HFF-Myc (cell line): ENCODE measurements around the gene TMC8.

ENCODE experiments used
- DNase-seq: peaks from one replicate; pipeline ENCODE4 v3.0.0-alpha.2; 2011; ENCODE audit warnings: low read depth; ENCODE audit errors: extremely low read depth
- H3K4me3 ChIP-seq: replicated peaks from 2 replicates; pipeline ENCODE4 v1.5.1; 2011; ENCODE audit warnings: low read depth, mild to moderate bottlenecking, control low read depth, low read length
- CTCF ChIP-seq: IDR thresholded peaks from 2 replicates; pipeline ENCODE4 v1.5.1; 2012; ENCODE audit warnings: mild to moderate bottlenecking, low read depth, low read length, control low read depth; ENCODE audit errors: missing control alignments

Gene TMC8

DNA sequence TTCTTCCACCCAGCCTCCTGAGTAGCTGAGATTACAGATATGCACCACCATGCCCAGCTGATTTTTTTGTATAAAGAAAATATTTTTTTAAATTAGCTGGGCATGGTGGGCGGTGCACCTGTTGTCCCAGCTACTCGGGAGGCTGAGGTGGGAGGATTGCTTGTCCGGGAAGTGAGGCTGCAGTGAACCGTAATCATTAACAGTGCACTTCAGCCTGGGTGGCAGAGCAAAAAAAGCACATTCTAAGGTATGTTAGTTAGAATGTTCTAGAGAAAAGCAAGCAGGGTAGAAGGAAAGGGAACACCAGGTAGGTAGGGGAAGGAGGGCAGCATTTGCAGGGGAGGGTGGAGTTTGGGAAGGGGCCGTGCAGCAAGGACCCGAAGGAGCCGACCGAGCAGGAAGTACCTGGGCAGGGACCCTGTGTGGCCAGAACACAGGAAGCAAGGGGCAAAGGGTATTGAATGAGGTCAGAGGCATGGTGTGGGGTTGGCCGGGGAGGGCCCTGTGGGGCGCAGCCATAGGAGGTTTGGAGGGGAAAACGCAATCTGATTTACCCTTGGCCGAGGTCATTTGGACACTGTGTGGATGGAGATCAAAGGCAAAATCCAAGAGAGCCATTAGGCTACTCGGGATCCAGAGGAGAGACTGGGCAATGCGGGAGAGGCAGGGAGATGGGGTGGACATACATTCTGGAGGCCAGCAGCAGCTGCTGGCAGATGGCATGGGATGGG lies 17.9 kb downstream of the TMC8 start:
- TF ChIP-seq CTCF, result no peak
- DNase-seq, result no peak
- no peak overlapping the region for H3K4me3 ChIP-seq

DNA sequence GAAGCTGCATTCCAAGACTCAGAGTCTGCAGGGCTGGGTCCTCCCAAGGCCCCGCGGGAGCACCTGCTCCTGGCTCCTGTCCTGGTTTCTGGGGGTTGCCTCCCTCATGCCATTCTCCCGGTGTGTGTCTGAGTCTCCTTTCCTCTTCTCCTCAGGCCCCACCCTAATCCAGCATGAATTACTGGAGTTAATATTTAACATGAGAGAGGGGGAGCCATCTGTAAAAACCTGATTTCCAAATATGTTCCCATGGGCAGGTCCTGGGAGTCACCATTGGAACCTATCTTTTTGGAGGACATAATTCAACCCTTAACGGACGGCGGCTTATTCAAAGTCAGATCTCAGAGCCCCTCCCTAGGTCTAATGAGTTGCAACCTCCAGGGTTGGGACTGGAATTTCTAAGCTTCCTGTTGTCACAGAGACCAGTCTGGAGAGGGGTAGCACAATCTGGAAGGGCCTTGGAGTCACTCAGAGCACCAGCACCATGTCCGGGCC lies 21.0 kb downstream of the TMC8 start:
- DNase-seq, result no peak
- no peak overlapping the region for H3K4me3 ChIP-seq
- TF ChIP-seq CTCF, result no peak

DNA sequence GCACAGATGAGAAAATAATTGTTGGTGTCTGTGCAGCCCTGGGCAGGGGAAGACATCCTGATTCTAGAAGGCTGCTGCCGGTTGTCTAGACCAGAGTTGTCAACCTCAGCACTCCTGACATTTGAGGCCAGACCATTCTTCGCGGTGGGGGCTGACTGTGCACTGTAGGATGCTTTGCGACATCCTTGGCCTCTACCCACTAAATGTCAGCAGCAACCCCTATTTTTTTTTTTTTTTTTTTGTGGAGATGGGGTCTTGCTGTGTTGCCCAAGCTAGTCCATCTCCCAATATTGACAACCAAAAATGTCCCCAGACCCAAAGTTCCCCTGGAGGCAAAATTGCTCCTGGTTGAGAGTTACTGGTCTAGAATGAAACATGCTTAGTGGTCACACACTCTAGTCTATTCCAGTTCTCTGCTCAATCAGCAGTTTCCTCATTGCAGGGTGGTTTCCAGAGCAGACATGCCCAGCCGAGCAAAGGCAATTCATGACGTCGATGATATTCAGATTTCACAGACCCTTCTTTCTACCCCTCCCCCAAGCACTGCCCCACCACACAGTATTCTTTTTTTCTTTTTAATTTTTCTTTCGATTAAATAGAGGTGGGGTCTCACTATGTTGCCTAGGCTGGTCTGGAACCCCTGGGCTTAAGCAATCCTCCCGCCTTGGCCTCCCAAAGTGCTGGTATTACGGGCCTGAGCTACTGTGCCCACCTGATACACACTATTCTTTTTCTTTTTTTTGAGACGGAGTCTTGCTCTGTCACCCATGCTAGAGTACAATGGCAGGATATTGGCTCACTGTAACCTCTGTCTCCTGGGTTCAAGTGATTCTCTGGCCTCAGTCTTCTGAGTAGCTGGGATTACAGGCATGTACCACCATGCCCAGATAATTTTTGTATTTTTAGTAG lies 24.6 kb downstream of the TMC8 start:
- no peak overlapping the region for H3K4me3 ChIP-seq
- no peak for TF ChIP-seq CTCF
- no peak for DNase-seq

DNA sequence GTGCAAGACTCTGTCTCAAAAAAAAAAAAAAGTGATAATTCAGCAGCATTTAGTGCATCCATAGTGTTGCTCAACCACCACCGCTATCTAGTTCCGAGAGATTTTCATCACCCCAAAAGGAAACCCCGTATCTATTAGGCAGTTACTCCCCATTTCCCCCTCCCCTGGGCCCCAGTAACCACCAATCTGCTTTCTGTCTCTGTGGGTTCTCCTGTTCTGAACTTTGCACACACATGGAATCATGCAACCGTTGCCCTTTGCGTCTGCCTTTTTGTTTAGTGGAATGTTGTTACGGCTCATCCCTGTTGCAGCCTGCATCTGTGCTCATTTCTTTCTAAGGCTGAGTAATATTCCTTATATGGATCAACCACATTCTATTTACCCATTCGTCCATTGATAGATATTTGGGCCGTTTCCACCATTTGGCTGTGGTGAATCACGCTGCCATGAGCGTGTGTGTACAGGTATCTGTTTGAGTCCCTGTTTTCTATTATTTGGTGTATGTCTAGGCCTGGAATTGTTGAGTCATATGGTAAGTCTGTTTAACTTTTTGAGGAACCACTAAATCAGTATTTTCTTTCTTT lies 29.1 kb downstream of the TMC8 start:
- TF ChIP-seq CTCF, result no peak
- no peak for DNase-seq
- H3K4me3 ChIP-seq, result no peak overlapping the region

DNA sequence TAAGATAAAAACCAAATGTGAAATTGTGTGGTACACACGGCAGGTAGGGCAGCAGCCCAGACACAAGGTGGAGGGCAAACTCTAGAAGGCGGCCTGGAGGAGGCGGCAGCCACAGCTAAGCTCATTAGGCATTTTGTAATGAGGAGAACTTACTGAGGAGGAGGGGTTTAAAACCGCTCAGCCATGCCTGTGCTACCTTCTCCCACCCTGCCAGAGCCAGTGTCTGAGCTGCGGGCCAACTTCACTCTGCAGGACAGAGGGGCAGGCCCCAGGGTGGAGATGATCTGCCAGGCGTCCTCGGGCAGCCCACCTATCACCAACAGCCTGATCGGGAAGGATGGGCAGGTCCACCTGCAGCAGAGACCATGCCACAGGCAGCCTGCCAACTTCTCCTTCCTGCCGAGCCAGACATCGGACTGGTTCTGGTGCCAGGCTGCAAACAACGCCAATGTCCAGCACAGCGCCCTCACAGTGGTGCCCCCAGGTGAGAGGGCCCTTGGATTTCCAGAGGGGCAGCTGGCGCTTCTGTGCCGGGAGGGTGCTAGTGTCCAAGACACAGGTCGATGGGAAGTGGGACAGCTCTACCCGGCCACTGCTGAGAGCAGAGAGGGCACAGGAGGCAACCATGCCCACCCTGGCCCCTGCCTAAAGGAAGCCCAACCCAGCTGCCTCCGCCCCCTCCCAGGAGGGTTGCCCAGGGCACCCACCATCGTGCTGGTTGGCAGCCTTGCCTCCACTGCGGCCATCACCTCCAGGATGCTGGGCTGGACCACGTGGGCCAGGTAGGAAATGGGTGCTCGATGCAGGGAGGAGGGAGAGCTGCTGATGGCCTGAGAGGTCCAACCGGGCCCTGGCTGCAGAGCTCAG lies 33.5 kb downstream of the TMC8 start:
- no peak for TF ChIP-seq CTCF
- no peak overlapping the region for H3K4me3 ChIP-seq
- DNase-seq, result no peak

- DNase-seq, result no peak
- TF ChIP-seq CTCF, result no peak
- H3K4me3 ChIP-seq, result no peak overlapping the region
Observed at GRCh38 chr17:78164748-78165607, 34.4 kb downstream of the TMC8 start.
